Hippocampal formation (tissue), 2 donors: Measurements from ENCODE around the gene TIMM13.
"Not testable (repeated sequence)": the region's sequence is repeated elsewhere in the genome, so short reads cannot be mapped to it uniquely, and the experiment has no call there.

Source experiments
- DNase-seq, 2 donors: peaks; one replicate each; lab custom pipeline; 2025; lab: John Stamatoyannopoulos, UW

Gene TIMM13

DNA sequence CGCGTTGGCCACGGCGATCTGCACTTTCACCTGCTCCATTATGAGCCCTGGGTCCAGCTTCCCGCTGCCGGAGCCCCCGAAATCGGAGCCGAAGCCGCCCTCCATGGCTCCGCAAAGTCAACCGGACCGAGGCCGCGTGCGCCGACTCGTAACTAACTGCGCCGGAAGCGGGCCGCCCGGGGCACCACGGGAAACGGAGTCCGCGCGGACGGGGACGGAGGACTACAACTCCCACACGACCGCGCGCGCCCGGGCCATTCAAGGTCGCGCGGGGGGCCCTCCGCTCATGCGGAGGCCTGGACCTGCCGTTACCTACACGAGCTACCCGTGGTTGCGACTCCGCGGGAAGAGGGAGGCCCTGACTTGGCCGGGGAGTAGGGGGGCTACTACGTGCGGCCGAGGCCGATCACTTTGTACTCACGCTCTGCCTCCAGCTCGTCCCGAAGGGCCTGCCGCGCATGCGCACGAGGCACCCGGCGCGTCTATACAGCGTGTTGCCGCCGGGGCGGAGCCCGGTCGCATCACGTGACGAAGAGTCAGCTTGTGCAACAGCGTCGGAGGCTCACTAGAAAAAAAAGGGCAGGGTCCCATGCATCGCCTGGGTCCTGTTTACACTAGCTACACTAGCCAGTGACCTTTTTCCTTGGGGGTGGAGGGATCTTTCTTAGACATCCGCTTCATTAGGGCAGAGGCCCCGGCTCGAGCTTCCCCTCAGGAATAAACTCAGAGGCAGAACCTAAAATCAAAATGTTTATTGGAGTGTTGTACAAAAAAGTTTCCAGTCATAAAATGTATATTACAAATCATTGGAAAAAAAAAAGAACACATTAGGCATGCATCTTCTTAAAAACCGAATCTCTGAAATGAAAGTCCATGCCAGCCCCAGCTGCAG is at the start of gene TIMM13:
TSS of gene TIMM13 (minus strand) at position 158 of the 892 bp plus-strand sequence. CDS start at position 105, 53 bp downstream.
- DNase-seq: peak; percentile 88 to 97

DNA sequence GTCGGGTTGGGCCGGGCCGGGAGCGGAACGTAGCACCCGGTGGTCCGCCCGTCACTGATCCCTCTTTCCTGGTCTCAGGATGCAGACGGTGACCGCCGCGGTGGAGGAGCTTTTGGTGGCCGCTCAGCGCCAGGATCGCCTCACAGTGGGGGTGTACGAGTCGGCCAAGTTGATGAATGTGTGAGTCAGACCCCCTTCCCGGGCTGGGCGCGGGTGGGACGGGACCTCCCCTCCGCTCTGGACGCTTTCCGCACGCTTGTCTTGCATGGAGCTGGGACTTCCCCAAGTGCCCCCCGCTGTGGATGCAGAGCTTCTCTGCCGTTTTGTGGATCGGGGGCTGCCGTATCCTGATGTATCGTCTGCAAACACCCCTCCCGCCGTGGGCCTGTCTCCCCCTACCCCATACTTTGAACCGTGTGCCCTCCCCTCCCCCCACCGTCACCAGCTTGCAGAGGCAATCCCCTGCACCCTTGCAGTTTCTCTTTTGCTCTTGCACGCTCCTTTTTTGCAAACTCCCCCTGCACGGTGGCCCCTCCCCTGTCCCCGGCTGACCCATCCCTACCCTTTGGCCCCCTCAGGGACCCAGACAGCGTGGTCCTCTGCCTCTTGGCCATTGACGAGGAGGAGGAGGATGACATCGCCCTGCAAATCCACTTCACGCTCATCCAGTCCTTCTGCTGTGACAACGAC is 49.2 kb upstream of the TIMM13 start:
- no peak for DNase-seq

GRCh38 chr19:2475702-2476450 is 48.5 kb upstream of the TIMM13 start, which contains the start of gene GADD45B:
TSS of gene GADD45B (plus strand) at chr19:2476127. CDS start at chr19:2476359, 232 bp downstream.
- peak; percentile 94 to 97 for DNase-seq

DNA sequence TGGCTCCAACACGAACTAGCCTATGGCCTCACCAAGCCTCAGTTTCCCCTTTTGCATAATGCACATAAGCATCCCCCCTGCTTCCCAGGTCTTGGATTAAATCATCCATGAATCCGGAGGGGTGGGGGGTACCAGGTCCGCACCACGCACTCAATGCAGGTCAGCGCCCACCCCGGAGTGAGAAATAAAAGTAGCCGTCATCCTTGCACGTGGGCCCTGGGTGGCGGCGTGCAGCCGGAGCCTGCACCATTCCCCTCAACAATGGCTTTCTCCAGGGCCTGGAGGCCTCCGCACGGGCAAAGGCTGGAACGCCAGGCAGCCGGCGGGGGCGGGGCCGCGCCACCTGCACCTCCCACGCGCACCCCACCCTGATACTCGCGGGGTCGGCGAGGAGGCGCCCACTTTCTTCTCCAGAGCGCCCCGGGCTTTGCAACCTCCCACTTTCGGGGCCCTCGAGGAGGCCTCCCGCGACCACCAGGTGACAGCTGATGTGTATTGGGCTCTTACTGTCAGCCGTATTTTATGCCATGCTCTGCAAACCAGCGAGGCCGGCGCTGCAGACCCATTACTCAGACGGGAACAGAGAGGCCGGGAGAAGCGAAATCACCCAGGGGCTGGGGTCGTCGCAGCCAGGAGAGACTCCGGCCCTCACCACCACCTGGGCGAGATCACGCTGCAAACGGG is 47.8 kb upstream of the TIMM13 start:
- DNase-seq: peak in 1 of 2 donors; percentile 38

- peak; percentile 70 for DNase-seq
Observed at GRCh38 chr19:2474232-2475017, 47.0 kb upstream of the TIMM13 start.

- not testable (repeated sequence) for DNase-seq
Observed at GRCh38 chr19:2469915-2470200, 42.5 kb upstream of the TIMM13 start.

GRCh38 chr19:2469102-2469914 is 41.9 kb upstream of the TIMM13 start:
- DNase-seq: no peak

DNA sequence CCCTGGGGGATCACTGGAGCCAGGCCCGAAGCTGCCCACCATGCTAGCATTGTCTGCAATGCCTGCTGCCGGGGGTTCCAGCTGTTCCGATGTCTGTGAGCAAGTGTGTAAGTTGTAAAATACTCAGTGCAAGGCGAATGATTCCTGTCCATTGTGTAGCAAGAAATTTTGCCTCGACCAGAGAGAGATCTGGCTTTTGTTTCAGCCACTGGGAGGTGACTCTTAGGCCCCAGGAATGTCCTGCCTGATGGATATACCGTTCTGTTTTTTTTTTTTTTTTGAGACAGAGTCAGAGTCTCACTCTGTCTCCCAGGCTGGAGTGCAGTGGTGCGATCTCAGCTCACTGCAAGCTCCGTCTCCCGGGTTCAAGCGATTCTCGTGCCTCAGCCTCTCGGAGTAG is 41.2 kb upstream of the TIMM13 start:
- DNase-seq: no peak

DNA sequence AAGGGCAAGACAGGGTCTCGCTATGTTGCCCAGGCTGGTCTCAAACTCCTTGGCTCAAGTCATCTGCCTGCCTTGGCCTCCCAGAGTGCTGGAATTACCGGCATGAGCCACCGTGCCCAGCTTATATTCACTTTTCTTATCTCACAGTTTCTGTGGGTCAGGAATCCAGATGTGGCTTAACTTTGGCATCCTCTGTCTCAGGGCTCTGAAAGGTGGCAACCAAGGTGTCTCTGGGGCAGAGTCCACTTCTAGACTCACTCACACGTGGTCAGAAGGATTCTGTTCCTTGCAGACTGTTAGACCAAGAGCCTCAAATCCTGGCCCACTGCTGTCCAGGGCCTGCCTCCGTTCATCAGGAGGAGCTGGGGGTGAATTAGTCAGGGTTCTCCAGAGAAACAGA is 37.0 kb upstream of the TIMM13 start:
- no peak for DNase-seq

GRCh38 chr19:2463694-2464093 is 36.3 kb upstream of the TIMM13 start:
- not testable (repeated sequence) for DNase-seq

DNA sequence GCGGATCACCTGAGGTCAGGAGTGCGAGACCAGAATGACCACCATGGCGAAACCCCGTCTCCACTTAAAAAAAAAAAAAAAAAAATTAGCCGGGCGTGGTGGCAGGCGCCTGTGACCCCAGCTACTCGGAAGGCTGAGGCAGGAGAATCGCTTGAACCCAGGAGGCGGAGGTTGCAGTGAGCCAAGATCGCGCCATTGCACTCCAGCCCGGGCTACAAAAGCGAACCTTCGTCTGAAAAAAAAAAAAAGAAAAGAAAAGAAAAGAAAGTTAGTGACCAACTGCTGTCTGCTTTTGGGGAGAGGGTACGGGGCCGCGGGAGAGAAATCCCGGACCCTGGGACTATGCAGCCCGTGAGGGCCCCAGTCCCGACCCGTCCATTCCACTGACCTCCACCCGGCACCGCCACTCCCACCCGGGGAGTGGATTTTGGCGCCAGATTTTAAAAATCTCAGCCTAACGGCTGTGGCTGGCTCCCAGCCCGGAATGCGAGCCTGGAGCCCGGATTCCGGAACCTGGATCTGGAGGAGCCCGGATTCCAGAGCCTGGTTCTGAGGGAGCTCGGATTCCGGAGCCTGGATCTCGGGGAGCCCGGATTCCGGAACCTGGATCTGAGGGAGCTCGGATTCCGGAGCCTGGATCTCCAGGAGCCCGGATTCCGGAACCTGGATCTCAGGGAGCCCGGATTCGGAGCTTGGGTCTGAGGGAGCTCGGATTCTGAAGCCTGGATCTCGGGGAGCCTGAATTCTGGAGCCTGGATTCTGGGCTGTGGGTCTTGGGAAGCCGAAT is 35.4 kb upstream of the TIMM13 start:
- DNase-seq: peak; percentile 76 to 78

DNA sequence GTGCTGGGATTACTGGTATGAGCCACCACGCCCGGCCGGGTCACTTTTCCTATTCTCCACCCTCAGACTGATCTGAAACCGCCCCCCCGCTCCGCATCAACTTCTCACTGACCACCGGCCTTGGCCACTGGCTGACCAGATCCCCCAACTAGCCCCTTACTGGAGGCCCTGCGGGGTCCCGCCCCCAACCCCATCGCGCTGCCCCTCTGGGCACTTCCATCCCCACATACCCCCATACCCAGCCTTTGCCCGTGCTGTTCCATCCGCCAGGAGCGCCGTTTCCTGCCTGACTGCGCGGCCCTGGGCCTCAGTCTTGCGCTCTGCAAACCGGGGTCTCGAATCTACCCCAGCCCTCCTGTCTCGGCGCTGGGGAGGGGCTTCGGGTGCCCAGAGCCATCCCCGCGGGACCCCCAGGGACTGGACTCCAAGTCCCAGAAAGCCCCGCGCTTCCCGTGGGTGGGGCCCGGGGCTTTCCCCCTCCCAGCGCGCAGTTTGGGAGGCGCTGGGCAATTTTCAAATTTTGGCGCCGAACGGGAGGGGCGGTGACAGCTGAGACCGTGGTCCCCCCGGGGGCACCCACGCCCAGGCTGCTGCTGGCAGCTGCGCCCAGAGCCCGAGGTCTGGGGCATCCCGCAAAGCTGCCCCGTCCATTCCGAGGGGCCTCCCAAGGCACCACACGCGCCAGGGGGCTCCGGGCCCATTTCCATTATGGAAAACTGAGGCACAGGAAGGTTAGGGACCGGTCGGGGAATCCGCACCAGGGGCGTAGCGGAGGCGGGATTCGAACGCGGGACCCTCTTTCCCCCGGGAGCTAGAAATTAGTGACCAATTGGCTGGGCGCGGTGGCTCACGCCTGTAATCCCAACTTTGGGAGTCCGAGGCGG is 34.6 kb upstream of the TIMM13 start:
- DNase-seq: peak in 1 of 2 donors; percentile 16

- no peak for DNase-seq
Observed at GRCh38 chr19:2460245-2460644, 32.9 kb upstream of the TIMM13 start.

DNA sequence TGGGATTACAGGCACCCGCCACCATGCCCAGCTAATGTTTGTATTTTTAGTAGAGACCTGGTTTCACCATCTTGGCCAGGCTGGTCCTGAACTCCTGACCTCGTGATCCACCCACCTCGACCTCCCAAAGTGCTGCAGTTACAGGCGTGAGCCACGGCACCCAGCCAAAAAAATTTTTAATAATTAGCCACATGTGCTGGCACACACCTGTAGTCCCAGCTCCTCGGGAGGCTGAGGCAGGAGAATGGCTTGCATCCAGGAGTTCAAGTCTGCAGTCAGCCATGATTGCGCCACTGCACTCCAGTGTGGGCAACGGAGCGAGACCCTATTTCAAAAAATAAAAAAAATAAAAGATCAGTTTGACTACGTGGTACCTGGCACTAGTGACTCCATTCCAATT is 31.4 kb upstream of the TIMM13 start:
- DNase-seq: not testable (repeated sequence)

DNA sequence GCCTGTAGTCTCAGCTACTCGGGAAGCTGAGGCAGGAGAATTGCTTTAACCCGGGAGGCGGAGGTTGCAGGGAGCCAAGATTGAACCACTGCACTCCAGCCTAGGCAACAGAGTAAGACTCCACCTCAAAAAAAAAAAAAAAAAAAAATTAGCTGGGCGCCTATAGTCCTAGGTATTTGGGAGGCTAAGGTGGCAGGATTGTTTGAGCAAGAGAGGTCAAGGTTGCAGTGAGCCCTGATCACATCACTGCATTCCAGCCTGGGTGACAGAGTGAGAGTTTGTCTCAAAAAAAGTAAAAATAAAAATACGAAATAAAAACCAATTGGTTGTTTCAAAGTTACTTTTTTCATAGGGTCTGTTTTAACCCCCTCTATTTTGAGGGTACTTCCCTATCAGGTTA is 30.7 kb upstream of the TIMM13 start:
- DNase-seq: no peak

GRCh38 chr19:2457394-2458037 is 30.1 kb upstream of the TIMM13 start:
- no peak for DNase-seq

DNA sequence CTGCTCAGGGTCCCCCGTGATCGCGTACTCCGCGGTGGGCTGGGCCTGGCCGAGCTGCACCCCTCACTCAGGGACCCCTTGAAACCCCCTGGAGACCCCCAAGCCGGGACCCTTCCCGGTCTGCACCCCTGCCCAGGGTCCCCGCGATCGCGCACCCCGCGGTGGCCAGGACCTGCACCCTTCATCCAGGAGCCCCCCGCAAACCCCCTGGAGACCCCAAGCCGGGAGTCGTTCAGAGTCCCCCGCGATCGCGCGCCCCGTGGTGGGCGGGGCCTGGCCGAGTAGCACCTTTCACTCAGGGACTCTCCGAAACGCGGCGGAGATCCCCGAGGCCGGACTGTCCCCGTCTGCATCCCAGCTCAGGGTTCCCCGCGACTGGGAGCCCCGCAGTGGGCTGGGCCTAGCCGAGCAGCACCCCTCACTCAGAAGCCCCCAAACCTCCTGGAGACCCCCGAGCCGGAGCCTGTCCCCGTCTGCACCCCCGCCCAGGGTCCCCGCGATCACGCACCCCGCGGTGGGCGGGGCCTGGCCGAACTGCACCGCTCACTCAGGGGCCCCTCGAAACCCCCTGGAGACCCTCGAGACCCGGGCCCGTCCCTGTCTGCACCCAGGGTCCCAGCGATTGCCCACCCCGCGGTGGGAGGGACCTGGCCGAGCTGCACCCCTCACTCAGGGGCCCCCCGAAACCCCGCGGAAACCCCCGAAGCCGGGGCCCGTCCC is 28.6 kb upstream of the TIMM13 start:
- DNase-seq: no peak
